GM12892 (cell line): ENCODE data around the gene FCF1.
A peak's percentile ranks its signal among the peaks of the same experiment; 100 is the strongest.
"Not testable (repeated sequence)": the region's sequence is repeated elsewhere in the genome, so short reads cannot be mapped to it uniquely, and the experiment has no call there.

ENCODE experiments used
- DNase-seq: peaks from one replicate; pipeline ENCODE4 v3.0.0; 2011; ENCODE audit not compliant: insufficient read length
- FAIRE-seq: peaks from 2 replicates; lab custom pipeline; 2011; peaks lifted over from hg19 to GRCh38; lab: Jason Lieb, UNC
- POLR2A ChIP-seq: IDR thresholded peaks from 2 replicates; pipeline ENCODE4 v1.6.1; 2011; ENCODE audit warnings: low read depth, low read length, control low read depth
- POLR2AphosphoS5 ChIP-seq: IDR thresholded peaks from 2 replicates; pipeline ENCODE4 v1.6.1; 2011; ENCODE audit warnings: low read depth, low read length, control low read depth
- TAF1 ChIP-seq: IDR thresholded peaks from 2 replicates; pipeline ENCODE4 v1.6.1; 2011; ENCODE audit warnings: low read depth, mild to moderate bottlenecking, control low read depth, low read length, borderline replicate concordance

Gene FCF1

DNA sequence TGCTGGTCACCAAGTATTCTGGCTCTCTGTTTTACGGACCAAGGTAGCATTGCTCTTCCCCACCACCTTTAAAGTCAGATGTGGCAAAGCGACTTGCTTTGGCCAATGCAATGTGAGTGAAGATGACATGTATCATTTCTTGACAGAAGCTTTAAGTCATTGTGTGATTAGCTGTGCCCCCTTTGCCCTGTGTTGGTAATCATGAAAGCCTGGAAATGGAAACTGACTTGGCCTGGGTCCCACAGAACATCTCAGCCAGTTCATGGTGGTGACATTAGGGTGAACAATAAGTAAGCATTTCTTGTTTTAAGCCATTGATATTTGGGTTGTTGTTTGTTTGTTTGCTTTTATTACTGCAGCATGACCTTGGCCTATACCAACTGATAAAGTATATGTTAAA lies 34.3 kb downstream of the FCF1 start:
- no peak for DNase-seq
- TF ChIP-seq POLR2A: no peak
- TF ChIP-seq TAF1: no peak
- TF ChIP-seq POLR2AphosphoS5: no peak
- FAIRE-seq: no peak

DNA sequence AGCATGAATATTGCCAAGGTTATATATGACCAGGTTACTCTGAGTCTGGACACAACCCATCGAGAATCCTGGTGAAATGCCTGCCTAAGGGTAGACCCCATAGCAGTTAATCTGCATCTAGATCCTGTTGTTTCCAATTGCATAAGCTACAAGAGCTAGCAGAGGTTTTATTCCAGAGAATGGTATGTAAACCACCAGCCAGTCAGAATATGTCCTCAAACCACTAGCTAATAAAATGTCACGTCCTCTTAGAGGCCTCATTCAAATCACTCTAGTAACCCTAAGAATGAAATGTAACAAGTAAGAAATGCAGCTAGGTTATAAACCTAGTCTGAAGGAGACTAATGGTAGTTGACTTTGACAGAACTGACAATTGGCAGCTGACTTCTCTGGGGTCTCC lies 41.2 kb downstream of the FCF1 start:
- FAIRE-seq (no peak), DNase-seq (no peak)
- TF ChIP-seq TAF1 (no peak), POLR2A (no peak), POLR2AphosphoS5 (no peak)

DNA sequence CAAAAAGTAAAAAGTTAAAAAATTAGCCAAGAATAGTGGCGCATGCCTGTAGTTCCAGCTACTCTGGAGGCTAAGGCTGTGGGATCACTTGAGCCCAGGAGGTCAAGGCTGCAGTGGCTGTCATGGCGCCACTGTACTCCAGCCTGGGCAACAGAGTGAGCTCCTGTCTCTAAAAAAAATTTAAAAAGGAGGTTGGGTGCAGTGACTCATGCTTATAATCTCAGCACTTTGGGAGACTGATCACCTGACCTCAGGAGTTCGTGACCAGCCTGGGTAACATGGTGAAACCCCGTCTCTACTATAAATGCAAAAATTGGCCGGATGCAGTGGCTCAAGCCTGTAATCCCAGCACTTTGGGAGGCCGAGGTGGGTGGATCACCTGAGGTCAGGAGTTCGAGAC lies 42.0 kb downstream of the FCF1 start:
- TF ChIP-seq TAF1: no peak
- no peak for TF ChIP-seq POLR2AphosphoS5
- TF ChIP-seq POLR2A: no peak
- DNase-seq: no peak
- no peak for FAIRE-seq

DNA sequence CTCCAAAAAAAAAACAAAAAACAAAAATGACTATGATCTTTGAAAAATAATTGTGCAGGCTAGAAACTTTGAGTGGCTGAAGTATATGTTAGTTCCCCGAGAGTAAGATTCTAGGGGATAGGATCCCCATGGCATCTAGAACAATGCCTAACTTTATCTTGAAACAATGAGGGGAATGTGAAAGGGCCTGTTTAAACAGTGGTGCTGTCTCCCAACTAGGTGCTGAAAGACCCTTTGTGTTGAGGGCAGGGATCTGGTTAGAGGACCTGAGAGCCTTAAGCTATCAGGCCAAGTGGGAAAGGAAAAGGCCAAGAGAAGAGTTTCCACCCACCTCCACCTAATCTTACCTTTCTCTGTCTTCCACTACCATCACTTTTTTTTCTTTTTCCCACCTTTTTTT lies 43.4 kb downstream of the FCF1 start:
- TF ChIP-seq POLR2A: no peak
- DNase-seq: no peak
- no peak for FAIRE-seq

DNA sequence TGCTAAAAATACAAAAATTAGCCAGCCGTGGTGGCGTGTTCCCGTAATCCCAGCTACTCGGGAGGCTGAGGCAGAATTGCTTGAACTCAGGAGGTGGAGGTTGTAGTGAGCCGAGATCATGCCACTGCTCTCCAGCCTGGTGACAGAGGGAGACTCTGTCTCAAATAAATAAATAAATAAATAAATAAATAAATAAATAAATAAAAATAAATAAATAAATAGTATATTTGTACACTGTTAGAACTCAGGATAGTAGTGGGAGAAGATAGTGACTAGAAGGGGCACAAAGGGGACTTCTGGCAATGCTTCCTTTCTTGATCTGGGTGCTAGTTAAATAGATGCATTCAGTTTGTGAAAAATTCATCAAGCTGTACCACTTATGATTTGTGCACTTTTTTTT lies 45.6 kb downstream of the FCF1 start:
- DNase-seq, FAIRE-seq: not testable (repeated sequence)

DNA sequence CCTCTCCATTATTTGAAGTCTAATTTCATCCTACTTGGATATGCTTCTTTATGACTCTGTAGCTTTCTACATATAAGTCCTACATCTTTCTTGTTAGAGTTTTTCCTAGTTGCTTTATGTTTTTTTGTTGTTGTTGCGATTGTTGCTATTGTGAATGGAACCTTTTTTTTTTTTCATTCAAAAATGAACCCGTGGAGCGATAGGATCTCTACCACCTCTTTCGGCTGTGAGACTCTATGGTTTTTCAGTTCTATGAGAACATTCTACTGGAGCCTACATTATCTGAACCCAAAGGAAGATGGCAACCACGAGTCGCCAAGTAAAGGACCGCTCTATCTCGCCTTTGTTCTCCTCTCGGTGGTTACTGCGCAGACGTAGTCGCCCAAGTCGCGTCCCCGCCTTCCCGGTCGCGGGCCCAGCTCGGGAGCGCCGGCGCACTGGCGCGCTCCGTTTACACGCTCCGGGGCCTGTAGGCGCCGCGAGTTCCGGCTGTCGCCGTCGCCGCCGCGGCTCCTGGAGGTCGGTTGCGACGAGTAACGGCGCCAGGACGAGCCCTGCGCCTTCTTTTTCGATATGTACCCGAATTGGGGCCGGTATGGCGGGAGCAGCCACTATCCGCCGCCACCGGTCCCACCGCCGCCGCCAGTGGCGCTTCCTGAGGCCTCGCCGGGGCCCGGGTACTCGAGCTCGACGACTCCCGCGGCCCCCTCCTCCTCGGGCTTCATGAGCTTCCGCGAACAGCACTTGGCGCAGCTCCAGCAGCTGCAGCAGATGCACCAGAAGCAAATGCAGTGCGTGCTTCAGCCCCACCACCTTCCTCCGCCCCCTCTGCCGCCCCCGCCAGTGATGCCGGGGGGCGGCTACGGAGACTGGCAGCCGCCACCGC lies 50.2 kb downstream of the FCF1 start, which contains the start of gene YLPM1:
TSS of gene YLPM1 (plus strand) at position 400 of the 886 bp plus-strand sequence. CDS start at position 574, 174 bp downstream.
- FAIRE-seq (peak; percentile 96), DNase-seq (peak; percentile 84)
- peak; percentile 95 for TF ChIP-seq POLR2A
- peak; percentile 91 for TF ChIP-seq POLR2AphosphoS5
- peak; percentile 50; the same call in 1 of the 2 replicates for TF ChIP-seq TAF1

- DNase-seq: no peak
- no peak for FAIRE-seq
- TF ChIP-seq POLR2A: no peak
- no peak for TF ChIP-seq TAF1
- no peak; the same call in 1 of the 2 replicates for TF ChIP-seq POLR2AphosphoS5
Measured at GRCh38 chr14:74763803-74764531, 51.0 kb downstream of the FCF1 start.

- FAIRE-seq (no peak), DNase-seq (no peak)
- no peak for TF ChIP-seq POLR2AphosphoS5
- no peak for TF ChIP-seq TAF1
- no peak for TF ChIP-seq POLR2A
Measured at GRCh38 chr14:74765721-74766120, 52.8 kb downstream of the FCF1 start.

- no peak for DNase-seq
- TF ChIP-seq POLR2AphosphoS5 (no peak), POLR2A (no peak), TAF1 (no peak)
- no peak for FAIRE-seq
Measured at GRCh38 chr14:74771399-74771798, 58.5 kb downstream of the FCF1 start.

- FAIRE-seq (no peak), DNase-seq (no peak)
- TF ChIP-seq POLR2AphosphoS5: no peak
- no peak for TF ChIP-seq POLR2A
- no peak for TF ChIP-seq TAF1
Measured at GRCh38 chr14:74784634-74785033, 71.7 kb downstream of the FCF1 start.

DNA sequence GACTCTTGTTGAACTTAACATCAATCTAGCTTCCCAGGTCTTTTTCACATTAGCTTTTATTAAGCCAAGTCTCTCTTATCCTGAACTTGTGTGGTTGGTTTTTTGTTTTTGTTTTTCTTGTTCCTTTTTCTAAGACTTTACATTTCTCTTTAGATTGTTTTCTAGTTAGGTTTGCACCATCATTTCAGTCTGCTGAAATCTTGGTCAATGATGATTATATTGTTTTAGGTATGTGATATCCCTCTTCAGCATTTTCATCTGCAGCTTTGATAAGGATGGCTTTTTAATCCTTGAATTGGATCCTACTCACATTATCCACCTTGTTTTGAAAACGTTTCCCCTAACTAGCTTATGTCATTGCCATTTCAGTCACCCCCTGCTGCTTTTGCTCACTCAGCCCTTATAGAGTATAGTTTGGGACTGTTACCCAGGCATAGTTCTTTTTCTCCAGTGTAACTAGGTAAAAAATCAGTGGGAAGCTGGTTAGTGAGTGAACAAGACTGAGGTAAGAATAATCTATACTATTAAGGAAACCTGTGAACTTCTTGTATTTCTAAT lies 72.2 kb downstream of the FCF1 start:
- TF ChIP-seq POLR2AphosphoS5: no peak
- no peak for TF ChIP-seq POLR2A
- no peak for TF ChIP-seq TAF1
- DNase-seq: no peak
- no peak for FAIRE-seq

GRCh38 chr14:74786796-74787315 lies 73.9 kb downstream of the FCF1 start:
- DNase-seq (no peak), FAIRE-seq (no peak)
- TF ChIP-seq POLR2AphosphoS5 (no peak), POLR2A (no peak), TAF1 (no peak)
